Spleen (tissue), 11 donors: ENCODE measurements around the gene SORL1. TPM values are rescaled to one million over a fixed set of nuclear protein-coding genes. Genes with fewer than 3 reads are reported as not detected.

ENCODE experiments used
- DNase-seq: peaks from one replicate; pipeline ENCODE4 v3.0.0-alpha.2; 2020
- H3K27ac ChIP-seq, 8 donors: fragments of 200-600 bp; sonication (generic) in 7 of 8; 1 replicate in 4 of 8; 2 replicates in 4 of 8; pipeline versions ENCODE4 v1.5.0 to v1.8.0; 2016 to 2021; ENCODE audit warnings: inconsistent platforms in 4 of 8, mild to moderate bottlenecking in 4 of 8, moderate library complexity in 1 of 8
- H3K27me3 ChIP-seq, 7 donors: fragments of 200-600 bp; sonication (generic) in 6 of 7; replicated peaks in 1 of 7; 1 replicate in 4 of 7; 2 replicates in 3 of 7; pipeline versions ENCODE4 v1.5.0 to v1.8.0; 2016 to 2021; ENCODE audit warnings: inconsistent platforms in 3 of 7, mild to moderate bottlenecking in 1 of 7
- H3K36me3 ChIP-seq, 6 donors: fragments of 200-600 bp; sonication (generic) in 5 of 6; 1 replicate in 4 of 6; 2 replicates in 2 of 6; pipeline versions ENCODE4 v1.5.0 to v1.8.0; 2016 to 2021; ENCODE audit warnings: inconsistent platforms in 2 of 6
- H3K4me1 ChIP-seq, 6 donors: fragments of 200-600 bp; sonication (generic) in 5 of 6; 1 replicate in 3 of 6; 2 replicates in 3 of 6; pipeline versions ENCODE4 v1.5.0 to v1.8.0; 2016 to 2021; ENCODE audit warnings: inconsistent platforms in 3 of 6
- H3K4me3 ChIP-seq, 8 donors: fragments of 200-600 bp; sonication (generic) in 7 of 8; 1 replicate in 4 of 8; 2 replicates in 4 of 8; pipeline versions ENCODE4 v1.5.0 to v1.8.0; 2016 to 2021; ENCODE audit warnings: inconsistent platforms in 4 of 8, mild to moderate bottlenecking in 4 of 8, moderate library complexity in 2 of 8
- H3K9me3 ChIP-seq, 8 donors: fragments of 200-600 bp; sonication (generic) in 7 of 8; 1 replicate in 4 of 8; 2 replicates in 4 of 8; pipeline versions ENCODE4 v1.5.0 to v1.8.0; 2016 to 2021; ENCODE audit warnings: inconsistent platforms in 4 of 8
- CTCF ChIP-seq, 11 experiments: fragments of 200-600 bp in 7 of 11; fragments of 450-650 bp in 4 of 11; sonication (generic) in 4 of 11; IDR thresholded peaks in 8 of 11; conservative IDR thresholded peaks in 3 of 11; 1 replicate in 7 of 11; 2 replicates in 4 of 11; pipeline versions ENCODE4 v1.4.0 to v1.8.0; 2016 to 2021; ENCODE audit warnings: antibody characterized with exemption in 11 of 11, inconsistent platforms in 4 of 11, mild to moderate bottlenecking in 1 of 11
- POLR2A ChIP-seq, 3 donors: fragments of 450-650 bp; IDR thresholded peaks; one replicate each; pipeline ENCODE4 v1.5.1; 2017; ENCODE audit warnings: antibody characterized with exemption in 3 of 3, mild to moderate bottlenecking in 1 of 3
- POLR2AphosphoS5 ChIP-seq, 3 donors: sonication (generic); formaldehyde crosslinking; IDR thresholded peaks; one replicate each; pipeline ENCODE4 v1.5.1; 2017; ENCODE audit warnings: antibody characterized with exemption in 3 of 3
- WGBS, 5 donors: extraction: QIAGEN DNeasy Blood & Tissue Kit in 3 of 5; methylation state at CpG; one replicate each; pipeline versions ENCODE4 v1.1.5 to v1.1.7; 2013 to 2018; 5-methylcytosine and 5-hydroxymethylcytosine counted together
- intact Hi-C: fragments of 100-400 bp; cut with DNase I; formaldehyde crosslinking; loops from one replicate; pipeline ENCODE4 v1.15.0; 2023; ENCODE audit warnings: low total_unique reads
- polyA plus RNA-seq, 3 donors: library from polyadenylated mRNA; stranded (reverse); fragments of 200-250 nt; gene quantifications; one replicate each; pipeline ENCODE4 v1.2.1, GENCODE V29; 2013
- total RNA-seq, 7 donors: library from RNA; depleted of rRNA in 3 of 7; stranded (reverse); fragments of >200 nt in 3 of 7; fragmentation: NEBNext Ultra II Directional in 4 of 7; extraction: Animal tissue kit (Norgen Biotek cat#: 25700) in 4 of 7; gene quantifications; one replicate each; pipeline versions ENCODE4 v1.1.0 to v1.2.1, GENCODE V29; 2016 to 2021
- donor health status: healthy with polysubstance abuse.
- donor health status: DM: no; HTN: no; CAD: no; lungs with moderate emphysema.
- donor health status: DM: no; HTN: no; CAD: no.
- donor health status: Bipolar disorder and iron deficiency.
- donor health status: healthy.
- donor health status: DM: no; HTN: no; CAD: no.
- donor health status: DM: yes; HTN: yes; CAD: no.

Gene SORL1
- total and polyA plus RNA-seq, 10 donors, result 3.8 to 328 (median 148) TPM

- 77 to 92% (median 84%) methylated on average over 2 of the region's 2 CpGs for WGBS, 5 donors
- TF ChIP-seq POLR2AphosphoS5 (IDR thresholded peaks at IDR 0.05) (no peak), CTCF (IDR thresholded peaks at IDR 0.05 in 8 of 11, conservative IDR thresholded peaks at IDR 0.05 in 3 of 11) (no peak), POLR2A (IDR thresholded peaks at IDR 0.05) (no peak)
- H3K27ac ChIP-seq, result peak overlapping the region; percentile 45 to 94 (median 84)
- peaks cover 22 to 97% (median 74%) of the 10 kb centered on the region in 6 donors for H3K4me1 ChIP-seq
- no peaks in the 10 kb centered on the region for H3K36me3 ChIP-seq
- H3K27me3 ChIP-seq, result peaks cover 0 to 25% (median 4%) of the 10 kb centered on the region in 7 donors
- H3K4me3 ChIP-seq, result peak overlapping the region in 1 of 8 donors; percentile 97
- no peaks in the 10 kb centered on the region for H3K9me3 ChIP-seq
- no peak for DNase-seq
- intact Hi-C loops, result no loop called here
Observed at GRCh38 chr11:121449626-121450025, 2.5 kb upstream of the SORL1 start.

- Histone ChIP-seq H3K4me3 (peak overlapping the region in 2 of 8 donors; percentile 83 to 97), H3K27ac (peak overlapping the region; percentile 45 to 94 (median 84)), H3K4me1 (peaks cover 22 to 97% (median 75%) of the 10 kb centered on the region in 6 donors), H3K9me3 (no peaks in the 10 kb centered on the region), H3K27me3 (peaks cover 0 to 25% (median 4%) of the 10 kb centered on the region in 7 donors), H3K36me3 (no peaks in the 10 kb centered on the region)
- TF ChIP-seq POLR2A (IDR thresholded peaks at IDR 0.05), result no peak
- no peak for TF ChIP-seq POLR2AphosphoS5 (IDR thresholded peaks at IDR 0.05)
- no peak for TF ChIP-seq CTCF (IDR thresholded peaks at IDR 0.05 in 8 of 11, conservative IDR thresholded peaks at IDR 0.05 in 3 of 11)
- intact Hi-C loops, result no loop called here
- WGBS, 5 donors, result 22 to 49% (median 34%) methylated on average over 1 of the region's 1 CpG
- no peak for DNase-seq
Observed at GRCh38 chr11:121450401-121450800, 1.7 kb upstream of the SORL1 start.

GRCh38 chr11:121451178-121451985, 732 bp upstream of the SORL1 start:
- peaks cover 0 to 25% (median 4%) of the 10 kb centered on the region in 7 donors for H3K27me3 ChIP-seq
- intact Hi-C loops, result no loop called here
- TF ChIP-seq POLR2A (IDR thresholded peaks at IDR 0.05), result no peak
- TF ChIP-seq CTCF (IDR thresholded peaks at IDR 0.05 in 8 of 11, conservative IDR thresholded peaks at IDR 0.05 in 3 of 11), result no peak
- no peak for TF ChIP-seq POLR2AphosphoS5 (IDR thresholded peaks at IDR 0.05)
- H3K27ac ChIP-seq, result peak overlapping the region; percentile 66 to 94 (median 84)
- peaks cover 22 to 97% (median 69%) of the 10 kb centered on the region in 6 donors for H3K4me1 ChIP-seq
- WGBS, 5 donors, result 24 to 43% (median 29%) methylated on average over 10 to 22 of the region's 22 CpGs
- peak overlapping the region; percentile 27 to 97 (median 84) for H3K4me3 ChIP-seq
- no peaks in the 10 kb centered on the region for H3K9me3 ChIP-seq
- DNase-seq, result peak; percentile 85
- H3K36me3 ChIP-seq, result no peaks in the 10 kb centered on the region

GRCh38 chr11:121452609-121453150, 566 bp downstream of the SORL1 start, which contains the start of gene SORL1-AS1:
Gene SORL1-AS1 (minus strand): TSS chr11:121452967.
- intact Hi-C loops, result no loop called here
- Histone ChIP-seq H3K4me3 (peak within 1 kb of the TSS; percentile 64 to 97 (median 84)), H3K27me3 (peaks cover 0 to 25% (median 4%) of the 10 kb centered on the region in 7 donors), H3K36me3 (peaks cover 0 to 3% (median 0%) of the 10 kb centered on the region in 6 donors), H3K27ac (peak within 1 kb of the TSS; percentile 66 to 94 (median 84)), H3K4me1 (peaks cover 22 to 97% (median 63%) of the 10 kb centered on the region in 6 donors), H3K9me3 (no peaks in the 10 kb centered on the region)
- TF ChIP-seq CTCF (IDR thresholded peaks at IDR 0.05 in 8 of 11, conservative IDR thresholded peaks at IDR 0.05 in 3 of 11), result no peak
- no peak for TF ChIP-seq POLR2A (IDR thresholded peaks at IDR 0.05)
- no peak for TF ChIP-seq POLR2AphosphoS5 (IDR thresholded peaks at IDR 0.05)
- WGBS, 5 donors, result 1 to 4% (median 2%) methylated on average over 20 to 21 of the region's 21 CpGs
- DNase-seq, result no peak
